HL-60 (cell line): ENCODE measurements around the gene AFAP1.

Experiments used
- DNase-seq, 2 experiments: peaks; one replicate each; pipeline ENCODE4 v3.0.0-alpha.2; 2010 to 2020; ENCODE audit warnings: low read depth in 1 of 2, low spot score in 1 of 2
- H3K27ac ChIP-seq: fragments of 250-450 bp; sonication (Bioruptor Pico); replicated peaks from 2 replicates; pipeline ENCODE4 v1.5.1; 2020; ENCODE audit warnings: mild to moderate bottlenecking, moderate library complexity
- H3K27me3 ChIP-seq: fragments of 250-450 bp; sonication (Bioruptor Pico); 2 replicates; pipeline ENCODE4 v1.5.1; 2021; ENCODE audit warnings: mild to moderate bottlenecking, moderate library complexity; ENCODE audit not compliant: insufficient read depth, poor library complexity, severe bottlenecking
- H3K4me3 ChIP-seq: replicated peaks from 2 replicates; pipeline ENCODE4 v1.5.1; 2011; ENCODE audit warnings: mild to moderate bottlenecking, control low read depth, low read length; ENCODE audit not compliant: insufficient read depth
- GABPA ChIP-seq: IDR thresholded peaks from 2 replicates; pipeline ENCODE4 v1.6.1; 2012; ENCODE audit warnings: low read depth
- POLR2AphosphoS5 ChIP-seq: IDR thresholded peaks from 2 replicates; pipeline ENCODE4 v1.6.1; 2012; ENCODE audit warnings: low read depth
- SPI1 ChIP-seq: IDR thresholded peaks from 2 replicates; pipeline ENCODE4 v1.6.1; 2012; ENCODE audit warnings: low read depth, mild to moderate bottlenecking, borderline replicate concordance
- TF ChIP-seq, protein P1 (sequence below): IDR thresholded peaks from 2 replicates; pipeline ENCODE4 v1.6.1; 2012; ENCODE audit warnings: low read depth; ENCODE audit not compliant: insufficient replicate concordance
- TF ChIP-seq, protein P2 (sequence below): IDR thresholded peaks from one replicate; pipeline ENCODE4 v1.5.1; 2011; ENCODE audit warnings: low read length, control low read depth, inconsistent platforms; ENCODE audit not compliant: insufficient read depth

AFAP1 gene

DNA sequence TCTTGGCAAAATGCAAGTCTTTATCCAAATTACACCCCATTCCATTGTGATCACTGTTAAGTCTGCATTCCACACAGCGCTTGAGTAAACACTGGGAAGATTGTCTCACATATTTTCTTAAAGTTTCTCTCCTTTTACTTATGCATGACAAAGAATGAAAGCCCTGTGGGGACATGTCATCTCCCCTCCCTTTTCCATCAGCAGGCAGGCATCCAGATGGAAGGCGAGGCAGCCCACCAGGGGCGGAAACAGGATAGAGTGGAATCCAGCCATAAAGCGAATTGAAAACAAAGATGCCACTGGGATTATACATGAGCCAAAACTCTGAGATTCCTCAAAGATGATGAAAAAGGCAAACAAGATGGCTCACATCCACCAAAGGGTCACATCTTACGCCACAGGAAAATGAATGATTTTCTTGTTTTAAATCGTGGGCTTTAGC is 78.2 kb downstream of the AFAP1 start:
- no peaks in the 10 kb centered on the region for H3K27me3 ChIP-seq

DNA sequence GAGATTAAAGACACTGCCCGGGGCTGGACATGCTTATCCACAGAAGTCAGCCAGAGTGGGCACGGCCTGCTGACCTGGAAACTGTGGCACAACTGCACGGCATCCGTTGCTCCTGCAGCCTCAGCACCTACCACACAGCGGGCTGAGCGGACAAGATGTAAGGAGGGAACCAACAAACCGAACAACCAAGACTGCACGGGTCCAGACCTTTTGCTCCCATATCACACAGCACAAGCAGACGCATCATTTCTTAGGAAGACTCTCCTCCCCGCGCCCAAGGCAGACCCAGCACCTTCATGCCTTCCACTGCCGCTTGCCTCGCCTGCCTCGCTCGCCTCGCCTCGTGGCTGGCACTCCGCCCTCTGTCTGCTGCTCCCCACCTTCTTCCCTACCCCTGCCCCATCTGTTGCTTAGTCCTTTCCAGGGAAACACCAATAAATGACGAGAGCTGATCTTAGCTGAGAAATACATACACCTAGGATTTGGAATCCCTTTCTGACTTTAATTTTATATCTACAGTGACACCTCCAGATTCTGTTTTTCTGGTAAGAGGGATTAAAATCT is 79.0 kb downstream of the AFAP1 start:
- Histone ChIP-seq H3K27ac (no peak overlapping the region), H3K4me3 (no peak overlapping the region), H3K27me3 (no peaks in the 10 kb centered on the region)
- TF ChIP-seq GABPA (no peak), SPI1 (no peak), POLR2AphosphoS5 (no peak)
- TF ChIP-seq, protein P1, sequence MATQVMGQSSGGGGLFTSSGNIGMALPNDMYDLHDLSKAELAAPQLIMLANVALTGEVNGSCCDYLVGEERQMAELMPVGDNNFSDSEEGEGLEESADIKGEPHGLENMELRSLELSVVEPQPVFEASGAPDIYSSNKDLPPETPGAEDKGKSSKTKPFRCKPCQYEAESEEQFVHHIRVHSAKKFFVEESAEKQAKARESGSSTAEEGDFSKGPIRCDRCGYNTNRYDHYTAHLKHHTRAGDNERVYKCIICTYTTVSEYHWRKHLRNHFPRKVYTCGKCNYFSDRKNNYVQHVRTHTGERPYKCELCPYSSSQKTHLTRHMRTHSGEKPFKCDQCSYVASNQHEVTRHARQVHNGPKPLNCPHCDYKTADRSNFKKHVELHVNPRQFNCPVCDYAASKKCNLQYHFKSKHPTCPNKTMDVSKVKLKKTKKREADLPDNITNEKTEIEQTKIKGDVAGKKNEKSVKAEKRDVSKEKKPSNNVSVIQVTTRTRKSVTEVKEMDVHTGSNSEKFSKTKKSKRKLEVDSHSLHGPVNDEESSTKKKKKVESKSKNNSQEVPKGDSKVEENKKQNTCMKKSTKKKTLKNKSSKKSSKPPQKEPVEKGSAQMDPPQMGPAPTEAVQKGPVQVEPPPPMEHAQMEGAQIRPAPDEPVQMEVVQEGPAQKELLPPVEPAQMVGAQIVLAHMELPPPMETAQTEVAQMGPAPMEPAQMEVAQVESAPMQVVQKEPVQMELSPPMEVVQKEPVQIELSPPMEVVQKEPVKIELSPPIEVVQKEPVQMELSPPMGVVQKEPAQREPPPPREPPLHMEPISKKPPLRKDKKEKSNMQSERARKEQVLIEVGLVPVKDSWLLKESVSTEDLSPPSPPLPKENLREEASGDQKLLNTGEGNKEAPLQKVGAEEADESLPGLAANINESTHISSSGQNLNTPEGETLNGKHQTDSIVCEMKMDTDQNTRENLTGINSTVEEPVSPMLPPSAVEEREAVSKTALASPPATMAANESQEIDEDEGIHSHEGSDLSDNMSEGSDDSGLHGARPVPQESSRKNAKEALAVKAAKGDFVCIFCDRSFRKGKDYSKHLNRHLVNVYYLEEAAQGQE = no peak
- TF ChIP-seq, protein P2, sequence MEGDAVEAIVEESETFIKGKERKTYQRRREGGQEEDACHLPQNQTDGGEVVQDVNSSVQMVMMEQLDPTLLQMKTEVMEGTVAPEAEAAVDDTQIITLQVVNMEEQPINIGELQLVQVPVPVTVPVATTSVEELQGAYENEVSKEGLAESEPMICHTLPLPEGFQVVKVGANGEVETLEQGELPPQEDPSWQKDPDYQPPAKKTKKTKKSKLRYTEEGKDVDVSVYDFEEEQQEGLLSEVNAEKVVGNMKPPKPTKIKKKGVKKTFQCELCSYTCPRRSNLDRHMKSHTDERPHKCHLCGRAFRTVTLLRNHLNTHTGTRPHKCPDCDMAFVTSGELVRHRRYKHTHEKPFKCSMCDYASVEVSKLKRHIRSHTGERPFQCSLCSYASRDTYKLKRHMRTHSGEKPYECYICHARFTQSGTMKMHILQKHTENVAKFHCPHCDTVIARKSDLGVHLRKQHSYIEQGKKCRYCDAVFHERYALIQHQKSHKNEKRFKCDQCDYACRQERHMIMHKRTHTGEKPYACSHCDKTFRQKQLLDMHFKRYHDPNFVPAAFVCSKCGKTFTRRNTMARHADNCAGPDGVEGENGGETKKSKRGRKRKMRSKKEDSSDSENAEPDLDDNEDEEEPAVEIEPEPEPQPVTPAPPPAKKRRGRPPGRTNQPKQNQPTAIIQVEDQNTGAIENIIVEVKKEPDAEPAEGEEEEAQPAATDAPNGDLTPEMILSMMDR = no peak
- no peak for DNase-seq

More for the DNA sequence above, 78.2 kb downstream of the AFAP1 start:
- no peak overlapping the region for H3K27ac ChIP-seq
- no peak for DNase-seq
- no peak for TF ChIP-seq GABPA
- TF ChIP-seq, protein P2 = no peak
- TF ChIP-seq, protein P1 = no peak
- TF ChIP-seq SPI1 = no peak
- no peak overlapping the region for H3K4me3 ChIP-seq

DNA sequence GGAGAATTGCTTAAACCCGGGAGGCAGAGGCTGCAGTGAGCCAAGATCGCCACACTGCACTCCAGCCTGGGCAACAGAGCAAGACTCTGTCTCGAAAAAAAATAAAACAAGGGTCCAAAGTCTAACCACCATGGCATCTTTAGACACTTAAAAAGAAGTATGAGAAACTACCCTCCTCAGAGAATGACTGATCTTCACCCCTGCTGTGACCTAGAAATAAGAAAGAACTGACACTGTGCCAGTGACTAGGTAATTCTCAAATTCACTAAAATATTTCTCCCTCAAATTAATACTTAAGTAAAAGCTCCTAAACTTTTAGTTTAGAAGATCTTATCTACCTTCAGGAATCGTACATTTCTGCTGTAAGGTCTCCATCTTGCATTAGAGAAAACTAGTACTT is 80.3 kb downstream of the AFAP1 start:
- H3K27me3 ChIP-seq = no peaks in the 10 kb centered on the region
- no peak overlapping the region for H3K4me3 ChIP-seq
- DNase-seq = no peak
- no peak overlapping the region for H3K27ac ChIP-seq
- TF ChIP-seq GABPA (no peak), POLR2AphosphoS5 (no peak), SPI1 (no peak)
- TF ChIP-seq, protein P2 = no peak
- TF ChIP-seq, protein P1 = no peak
